ENCODE results near the gene CACNA1C.
"Not testable (repeated sequence)": the region's sequence is repeated elsewhere in the genome, so short reads cannot be mapped to it uniquely, and the experiment has no call there.

Gene CACNA1C

GRCh38 chr12:2679816-2680675 is 627.3 kb downstream of the CACNA1C start:
- no peak overlapping the region for H3K4me3 ChIP-seq (ENCODE audit: low read depth, low read length)
- TF ChIP-seq CTCF (IDR thresholded peaks at IDR 0.05; ENCODE audit: low read depth, low read length, missing control alignments): no peak
- in situ Hi-C loops (cut with HindIII; ENCODE audit: low sequenced_read_pairs): no loop called here
- no peak for DNase-seq (ENCODE audit: low read depth)

GRCh38 chr12:2680676-2681039 is 627.9 kb downstream of the CACNA1C start:
- DNase-seq (ENCODE audit: low read depth): no peak
- TF ChIP-seq CTCF (IDR thresholded peaks at IDR 0.05; ENCODE audit: low read depth, low read length, missing control alignments): no peak
- in situ Hi-C loops (cut with HindIII; ENCODE audit: low sequenced_read_pairs): no loop called here

GRCh38 chr12:2681450-2682205 is 628.8 kb downstream of the CACNA1C start:
- no peak overlapping the region for H3K4me3 ChIP-seq (ENCODE audit: low read depth, low read length)
- no peak for DNase-seq (ENCODE audit: low read depth)
- no peak for TF ChIP-seq CTCF (IDR thresholded peaks at IDR 0.05; ENCODE audit: low read depth, low read length, missing control alignments)
- in situ Hi-C loops (cut with HindIII; ENCODE audit: low sequenced_read_pairs): no loop called here

More at GRCh38 chr12:2680676-2681039, 627.9 kb downstream of the CACNA1C start:
- H3K4me3 ChIP-seq (ENCODE audit: low read depth, low read length): no peak overlapping the region

GRCh38 chr12:2682296-2683251 is 629.8 kb downstream of the CACNA1C start:
- no peak for DNase-seq (ENCODE audit: low read depth)
- TF ChIP-seq CTCF (IDR thresholded peaks at IDR 0.05; ENCODE audit: low read depth, low read length, missing control alignments): peak; percentile 44
- in situ Hi-C loops (cut with HindIII; ENCODE audit: low sequenced_read_pairs): no loop called here

GRCh38 chr12:2683283-2684025 is 630.7 kb downstream of the CACNA1C start:
- DNase-seq (ENCODE audit: low read depth): no peak
- in situ Hi-C loops (cut with HindIII; ENCODE audit: low sequenced_read_pairs): no loop called here
- TF ChIP-seq CTCF (IDR thresholded peaks at IDR 0.05; ENCODE audit: low read depth, low read length, missing control alignments): no peak
- H3K4me3 ChIP-seq (ENCODE audit: low read depth, low read length): no peak overlapping the region

More at GRCh38 chr12:2682296-2683251, 629.8 kb downstream of the CACNA1C start:
- no peak overlapping the region for H3K4me3 ChIP-seq (ENCODE audit: low read depth, low read length)

- H3K4me3 ChIP-seq (ENCODE audit: low read depth, low read length); DNase-seq (ENCODE audit: low read depth); in situ Hi-C loops (cut with HindIII; ENCODE audit: low sequenced_read_pairs): not testable (repeated sequence)
These were observed 631.2 kb downstream of the CACNA1C start for GRCh38 chr12:2684026-2684325.

- DNase-seq (ENCODE audit: low read depth); in situ Hi-C loops (cut with HindIII; ENCODE audit: low sequenced_read_pairs): not testable (repeated sequence)
These were observed 633.0 kb downstream of the CACNA1C start for GRCh38 chr12:2685620-2686279.

More at GRCh38 chr12:2685620-2686279, 633.0 kb downstream of the CACNA1C start:
- H3K4me3 ChIP-seq (ENCODE audit: low read depth, low read length): not testable (repeated sequence)
